ENCODE measurements around the gene PLAAT4. TPM values are rescaled to one million over a fixed set of nuclear protein-coding genes. Genes with fewer than 3 reads are reported as not detected.

The PLAAT4 gene
- total and polyA plus RNA-seq, 10 of the 15 experiments (the other 5 are each of a cell fraction or from before 2014, with no cell fraction given) = 6.0 to 34.3 (median 12.4) TPM

- TF ChIP-seq SKIL (IDR thresholded peaks at IDR 0.05; ENCODE audit: low read depth, poor library complexity, severe bottlenecking) (peak; percentile 44), TCF7 (IDR thresholded peaks at IDR 0.05; ENCODE audit: borderline replicate concordance) (no peak), CREB1 (IDR thresholded peaks at IDR 0.05; ENCODE audit: low read depth) (no peak), ZNF592 (IDR thresholded peaks at IDR 0.05) (peak; percentile 99), STAT3 (IDR thresholded peaks at IDR 0.05; ENCODE audit: low read depth, low read length) (no peak), NR2C2 (IDR thresholded peaks at IDR 0.05; ENCODE audit: borderline replicate concordance, control insufficient read depth, insufficient read length, low read depth) (no peak), ASH2L (IDR thresholded peaks at IDR 0.05; ENCODE audit: borderline replicate concordance, low read depth) (no peak), CBX3 (IDR thresholded peaks at IDR 0.05; ENCODE audit: borderline replicate concordance, low read depth) (no peak), CHD1 (IDR thresholded peaks at IDR 0.05; ENCODE audit: low read depth, low read length) (no peak), NFXL1 (IDR thresholded peaks at IDR 0.05; ENCODE audit: borderline replicate concordance) (no peak), CTCF (IDR thresholded peaks at IDR 0.05 in 2 of 3, conservative IDR thresholded peaks at IDR 0.05 in 1 of 3; ENCODE audit: control insufficient read depth in 2 of 3, extremely low read depth in 1 of 3, insufficient read depth in 1 of 3, low read depth in 3 of 3, low read length in 3 of 3) (no peak), NFYB (IDR thresholded peaks at IDR 0.05; ENCODE audit: insufficient read depth, low read depth, low read length) (no peak), ZNF24 (IDR thresholded peaks at IDR 0.05) (no peak), MLLT1 (IDR thresholded peaks at IDR 0.05) (no peak; the same call in 1 of the 2 replicates), RELA (IDR thresholded peaks at IDR 0.05; ENCODE audit: borderline replicate concordance, partially characterized antibody) (peak; percentile 42), RUNX3 (IDR thresholded peaks at IDR 0.05; ENCODE audit: low read length) (peak; percentile 74), NBN (IDR thresholded peaks at IDR 0.05) (peak; percentile 58; the same call in 1 of the 2 replicates), SP1 (IDR thresholded peaks at IDR 0.05; ENCODE audit: low read depth, low read length) (peak; percentile 6), ZBED1 (IDR thresholded peaks at IDR 0.05; ENCODE audit: borderline replicate concordance) (0 out of 2 replicates have a peak, but pooled peaks have one; percentile 32), DPF2 (IDR thresholded peaks at IDR 0.05) (peak; percentile 36; the same call in 1 of the 2 replicates), NFIC (IDR thresholded peaks at IDR 0.05; ENCODE audit: low read depth, low read length) (peak; percentile 59), MAX (IDR thresholded peaks at IDR 0.05; ENCODE audit: low read depth, low read length) (no peak)
These were observed 1.6 kb upstream of the PLAAT4 start (continued) for GRCh38 chr11:63534895-63535461.
